Measurements from ENCODE around the gene TNFRSF19. TPM values are rescaled to one million over a fixed set of nuclear protein-coding genes. Genes with fewer than 3 reads are reported as not detected.

TNFRSF19 gene
- total RNA-seq, 1 experiment from 2014 or later: 0.06 TPM

DNA sequence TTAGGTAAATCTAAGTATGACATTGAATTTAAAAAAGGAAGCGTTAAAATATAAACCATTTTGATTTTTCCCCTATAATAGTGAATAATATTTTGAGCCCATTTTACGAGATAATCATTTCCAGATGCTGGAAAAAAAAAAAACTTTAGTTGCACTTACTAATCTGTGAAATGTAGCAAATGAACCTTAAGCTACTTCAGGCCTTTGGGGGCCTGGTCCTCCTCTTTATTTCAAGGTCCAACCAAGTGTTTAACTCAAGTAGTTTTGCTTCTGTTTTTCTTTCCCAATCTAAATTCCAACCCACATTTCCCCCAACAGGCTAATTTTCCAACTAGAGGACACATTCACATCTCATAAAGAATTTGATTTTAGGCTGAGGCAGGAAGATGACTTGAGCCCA, 101.2 kb downstream of the TNFRSF19 start:
- BruUV-seq (replicated peaks): no TSS peak
- POLR2A ChIA-PET (ENCODE audit: low non-redundant PET): interaction anchor here (0.7 kb wide), 1 partner anchor 9 kb away, joined by 5 read pairs; no protein-coding TSS in a partner anchor

GRCh38 chr13:23671897-23672296, 101.7 kb downstream of the TNFRSF19 start:
- intact Hi-C loops (cut with micrococcal nuclease; ENCODE audit: unreplicated experiment): no loop called here
- Histone ChIP-seq H3K27ac (ENCODE audit: low read depth, low read length, poor library complexity, severe bottlenecking) (no peak overlapping the region), H3K4me1 (ENCODE audit: insufficient read depth, low read length, poor library complexity, severe bottlenecking) (no peaks in the 10 kb centered on the region), H3K4me3 (ENCODE audit: low read depth, low read length, poor library complexity, severe bottlenecking) (no peak overlapping the region), H3K27me3 (replicated peaks; ENCODE audit: insufficient read depth, low read depth, low read length, poor library complexity) (peaks cover 10% of the 10 kb centered on the region), H3K9me3 (ENCODE audit: low read depth, low read length, poor library complexity, severe bottlenecking) (no peaks in the 10 kb centered on the region), H3K36me3 (ENCODE audit: insufficient read depth, low read length, poor library complexity, severe bottlenecking) (no peaks in the 10 kb centered on the region)
- BruUV-seq (replicated peaks): no TSS peak
- CTCF ChIA-PET: no interaction called here
- no peak for DNase-seq (ENCODE audit: low spot score)
- POLR2A ChIA-PET (ENCODE audit: low non-redundant PET): interaction anchor here (0.7 kb wide), 1 partner anchor 8 kb away, joined by 5 read pairs; no protein-coding TSS in a partner anchor
- no peak for TF ChIP-seq EZH2 (IDR thresholded peaks at IDR 0.05; ENCODE audit: borderline replicate concordance, low read depth, low read length, poor library complexity, severe bottlenecking)
- no peak for TF ChIP-seq CTCF (conservative IDR thresholded peaks at IDR 0.05; ENCODE audit: low read depth, low read length)

More for the DNA sequence above, 101.2 kb downstream of the TNFRSF19 start:
- TF ChIP-seq EZH2 (IDR thresholded peaks at IDR 0.05; ENCODE audit: borderline replicate concordance, low read depth, low read length, poor library complexity, severe bottlenecking): no peak
- no peak for TF ChIP-seq CTCF (conservative IDR thresholded peaks at IDR 0.05; ENCODE audit: low read depth, low read length)
- intact Hi-C loops (cut with micrococcal nuclease; ENCODE audit: unreplicated experiment): no loop called here
- Histone ChIP-seq H3K4me3 (ENCODE audit: low read depth, low read length, poor library complexity, severe bottlenecking) (no peak overlapping the region), H3K27ac (ENCODE audit: low read depth, low read length, poor library complexity, severe bottlenecking) (no peak overlapping the region), H3K4me1 (ENCODE audit: insufficient read depth, low read length, poor library complexity, severe bottlenecking) (no peaks in the 10 kb centered on the region), H3K27me3 (replicated peaks; ENCODE audit: insufficient read depth, low read depth, low read length, poor library complexity) (peaks cover 10% of the 10 kb centered on the region), H3K36me3 (ENCODE audit: insufficient read depth, low read length, poor library complexity, severe bottlenecking) (no peaks in the 10 kb centered on the region), H3K9me3 (ENCODE audit: low read depth, low read length, poor library complexity, severe bottlenecking) (no peaks in the 10 kb centered on the region)
- DNase-seq (ENCODE audit: low spot score): no peak
- CTCF ChIA-PET: no interaction called here

GRCh38 chr13:23672616-23673015, 102.4 kb downstream of the TNFRSF19 start:
- no peaks in the 10 kb centered on the region for H3K9me3 ChIP-seq (ENCODE audit: low read depth, low read length, poor library complexity, severe bottlenecking)
- ChIA-PET CTCF (no interaction called here), POLR2A (ENCODE audit: low non-redundant PET) (no interaction called here)
- H3K27me3 ChIP-seq (replicated peaks; ENCODE audit: insufficient read depth, low read depth, low read length, poor library complexity): peaks cover 10% of the 10 kb centered on the region
- H3K4me1 ChIP-seq (ENCODE audit: insufficient read depth, low read length, poor library complexity, severe bottlenecking): no peaks in the 10 kb centered on the region
- no peak for DNase-seq (ENCODE audit: low spot score)
- no peak for TF ChIP-seq EZH2 (IDR thresholded peaks at IDR 0.05; ENCODE audit: borderline replicate concordance, low read depth, low read length, poor library complexity, severe bottlenecking)
- no peak for TF ChIP-seq CTCF (conservative IDR thresholded peaks at IDR 0.05; ENCODE audit: low read depth, low read length)
- H3K27ac ChIP-seq (ENCODE audit: low read depth, low read length, poor library complexity, severe bottlenecking): no peak overlapping the region
- H3K4me3 ChIP-seq (ENCODE audit: low read depth, low read length, poor library complexity, severe bottlenecking): no peak overlapping the region
- intact Hi-C loops (cut with micrococcal nuclease; ENCODE audit: unreplicated experiment): no loop called here
- BruUV-seq (replicated peaks): no TSS peak
- H3K36me3 ChIP-seq (ENCODE audit: insufficient read depth, low read length, poor library complexity, severe bottlenecking): no peaks in the 10 kb centered on the region
